GM23248 (cell line): Measurements from ENCODE around the gene MID1.

Experiments used
- EZH2 ChIP-seq: fragments of 200-600 bp; sonication (generic); IDR thresholded peaks from 2 replicates; pipeline ENCODE4 v1.6.1; 2018; ENCODE audit warnings: antibody characterized with exemption, mild to moderate bottlenecking; ENCODE audit not compliant: insufficient read depth, poor library complexity, severe bottlenecking
- EZH2phosphoT487 ChIP-seq: fragments of 200-600 bp; sonication (generic); IDR thresholded peaks from 2 replicates; pipeline ENCODE4 v1.6.1; 2018; ENCODE audit warnings: antibody characterized with exemption, moderate library complexity, mild to moderate bottlenecking, low read depth; ENCODE audit not compliant: insufficient read depth

GRCh38 chrX:10474510-10474909 lies 145.9 kb downstream of the MID1 start:
- TF ChIP-seq EZH2 (no peak), EZH2phosphoT487 (no peak)
